Activated naive CD4-positive, alpha-beta T cell treated with anti-CD3 and anti-CD28 coated beads, Interleukin-2, amount 10 ng/mL, durations not matched to agents 7 days and 5 days (primary cell): ENCODE measurements around the gene MRNIP.
"Not testable (repeated sequence)": the region's sequence is repeated elsewhere in the genome, so short reads cannot be mapped to it uniquely, and the experiment has no call there.

Source experiments
- CTCF ChIA-PET: fragments of 350-600 bp; sonication (Branson Sonifier 250); formaldehyde crosslinking; loops from one replicate; lab custom pipeline; 2021; ENCODE audit warnings: antibody characterized with exemption; lab: Charles Lee
- DNase-seq: peaks from one replicate; pipeline ENCODE4 v3.0.0-alpha.2; 2020
- H3K27ac Mint-ChIP-seq: one replicate; pipeline ENCODE4 v1.8.0; 2021; ENCODE audit warnings: mild to moderate bottlenecking, moderate library complexity, mixed read lengths
- H3K27me3 Mint-ChIP-seq: one replicate; pipeline ENCODE4 v1.8.0; 2021; ENCODE audit warnings: mild to moderate bottlenecking, mixed read lengths
- H3K36me3 Mint-ChIP-seq: one replicate; pipeline ENCODE4 v1.8.0; 2021; ENCODE audit warnings: mixed read lengths
- H3K4me1 Mint-ChIP-seq: one replicate; pipeline ENCODE4 v1.8.0; 2021; ENCODE audit warnings: mixed read lengths
- H3K4me3 Mint-ChIP-seq: one replicate; pipeline ENCODE4 v1.8.0; 2021; ENCODE audit warnings: mild to moderate bottlenecking, moderate library complexity, mixed read lengths
- H3K9me3 Mint-ChIP-seq: one replicate; pipeline ENCODE4 v1.8.0; 2021; ENCODE audit warnings: mixed read lengths

The MRNIP gene

DNA sequence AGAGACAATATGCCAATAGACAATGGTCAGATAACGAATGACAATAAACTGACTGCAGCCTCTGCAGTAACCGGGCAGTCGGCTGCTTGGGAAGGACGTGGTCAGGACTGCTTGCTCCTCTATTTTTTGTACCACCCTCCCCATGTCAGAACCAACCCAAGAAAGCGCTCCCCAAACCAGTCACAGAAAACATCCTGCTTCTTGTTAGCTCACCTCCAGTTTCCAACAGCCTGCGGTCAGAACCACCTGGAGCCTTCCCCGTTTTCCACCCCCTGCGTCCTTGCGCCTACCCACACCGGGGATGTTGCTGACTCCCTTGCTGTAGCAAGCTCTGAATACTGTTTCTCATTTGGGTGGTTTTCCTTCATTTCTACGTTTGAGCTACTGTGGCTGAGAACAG lies 1.7 kb upstream of the MRNIP start:
- Mint-ChIP-seq H3K36me3 (peaks cover 15% of the 10 kb centered on the region), H3K27me3 (no peaks in the 10 kb centered on the region), H3K4me1 (peaks cover 11% of the 10 kb centered on the region), H3K4me3 (peak overlapping the region; percentile 89), H3K9me3 (no peaks in the 10 kb centered on the region), H3K27ac (no peak overlapping the region)
- CTCF ChIA-PET: no interaction called here
- peak; percentile 3 for DNase-seq

DNA sequence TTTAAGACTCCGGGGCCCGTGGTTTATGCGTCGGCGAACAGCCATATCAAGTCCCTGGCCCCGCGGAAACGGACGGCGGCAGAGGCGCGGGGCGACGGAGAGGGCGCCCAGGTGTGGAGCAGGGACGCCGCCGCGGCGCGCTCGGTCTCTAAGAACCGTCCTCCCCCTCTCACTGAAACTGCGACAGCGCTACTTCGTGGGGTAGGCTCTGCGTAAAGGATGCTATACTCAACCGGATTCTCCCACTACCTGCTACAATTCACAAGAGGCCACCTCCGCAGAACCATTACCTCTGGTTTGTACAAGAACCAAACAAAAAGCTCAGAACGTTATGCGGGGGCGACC lies 404 bp downstream of the MRNIP start:
- H3K4me1 Mint-ChIP-seq: peaks cover 11% of the 10 kb centered on the region
- no peaks in the 10 kb centered on the region for H3K27me3 Mint-ChIP-seq
- H3K4me3 Mint-ChIP-seq: peak overlapping the region; percentile 89
- H3K27ac Mint-ChIP-seq: peak overlapping the region; percentile 82
- no peaks in the 10 kb centered on the region for H3K9me3 Mint-ChIP-seq
- CTCF ChIA-PET: interaction anchor here (1.0 kb wide), 1 partner anchor 96 kb away, joined by 3 read pairs; no protein-coding TSS in a partner anchor
- DNase-seq: peak; percentile 65
- H3K36me3 Mint-ChIP-seq: peaks cover 7% of the 10 kb centered on the region

DNA sequence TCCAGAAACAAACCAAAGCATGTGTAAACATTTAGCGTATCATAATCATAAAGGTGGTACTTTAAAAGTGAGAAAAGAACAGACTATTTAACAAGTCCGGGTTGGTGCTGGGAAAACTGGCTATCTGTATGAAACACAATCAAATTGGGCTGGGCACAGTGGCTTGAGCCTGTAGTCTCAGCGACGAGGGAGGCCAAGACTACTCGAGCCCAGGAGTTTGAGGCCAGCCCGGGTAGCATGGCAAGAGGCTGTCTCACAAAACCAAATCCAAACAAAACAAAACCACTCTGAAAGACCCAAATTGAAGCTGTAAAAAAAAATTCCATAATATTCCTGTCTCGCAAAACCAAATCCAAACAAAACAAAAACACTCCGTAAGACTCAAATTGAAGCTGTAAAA lies 4.3 kb downstream of the MRNIP start:
- peaks cover 11% of the 10 kb centered on the region for H3K4me1 Mint-ChIP-seq
- no peaks in the 10 kb centered on the region for H3K27me3 Mint-ChIP-seq
- H3K4me3 Mint-ChIP-seq: no peak overlapping the region
- CTCF ChIA-PET: no interaction called here
- no peak for DNase-seq
- peaks cover 4% of the 10 kb centered on the region for H3K36me3 Mint-ChIP-seq
- no peaks in the 10 kb centered on the region for H3K9me3 Mint-ChIP-seq
- H3K27ac Mint-ChIP-seq: no peak overlapping the region

DNA sequence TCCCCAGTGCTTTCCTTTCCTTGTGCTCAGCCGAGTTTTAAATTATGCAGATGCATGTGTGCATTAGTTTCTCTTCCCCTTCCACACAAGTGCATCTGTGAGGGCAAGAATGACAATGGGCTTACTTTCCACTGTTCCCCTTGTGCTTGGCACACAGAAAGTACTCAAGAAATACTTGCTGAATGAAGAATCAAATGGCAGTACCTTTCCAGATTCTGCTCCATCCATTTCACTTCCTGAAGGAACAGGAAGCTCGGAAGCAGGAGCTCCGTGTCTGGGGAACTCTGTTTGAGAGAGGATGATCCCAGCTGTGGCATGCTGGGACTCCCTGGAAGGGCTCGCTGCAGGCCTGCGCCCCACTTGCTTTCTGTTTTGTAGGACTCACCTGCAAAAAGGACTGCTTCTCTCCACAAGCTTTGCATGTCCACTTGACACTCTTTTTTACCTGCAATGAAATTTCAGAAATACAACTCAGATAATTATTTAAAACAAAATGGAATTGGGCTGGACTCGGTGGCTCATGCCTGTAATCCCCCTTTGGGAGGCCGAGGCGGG lies 5.5 kb downstream of the MRNIP start:
- peaks cover 4% of the 10 kb centered on the region for H3K36me3 Mint-ChIP-seq
- peaks cover 7% of the 10 kb centered on the region for H3K4me1 Mint-ChIP-seq
- H3K27me3 Mint-ChIP-seq: no peaks in the 10 kb centered on the region
- H3K27ac Mint-ChIP-seq: no peak overlapping the region
- no peak overlapping the region for H3K4me3 Mint-ChIP-seq
- CTCF ChIA-PET: no interaction called here
- no peak for DNase-seq
- H3K9me3 Mint-ChIP-seq: no peaks in the 10 kb centered on the region

- CTCF ChIA-PET: no interaction called here
- no peak for DNase-seq
- no peak overlapping the region for H3K4me3 Mint-ChIP-seq
- H3K4me1 Mint-ChIP-seq: peaks cover 7% of the 10 kb centered on the region
- peaks cover 3% of the 10 kb centered on the region for H3K9me3 Mint-ChIP-seq
- H3K36me3 Mint-ChIP-seq: peaks cover 19% of the 10 kb centered on the region
- no peaks in the 10 kb centered on the region for H3K27me3 Mint-ChIP-seq
- H3K27ac Mint-ChIP-seq: no peak overlapping the region
Measured at GRCh38 chr5:179841621-179842020, 17.0 kb downstream of the MRNIP start.

DNA sequence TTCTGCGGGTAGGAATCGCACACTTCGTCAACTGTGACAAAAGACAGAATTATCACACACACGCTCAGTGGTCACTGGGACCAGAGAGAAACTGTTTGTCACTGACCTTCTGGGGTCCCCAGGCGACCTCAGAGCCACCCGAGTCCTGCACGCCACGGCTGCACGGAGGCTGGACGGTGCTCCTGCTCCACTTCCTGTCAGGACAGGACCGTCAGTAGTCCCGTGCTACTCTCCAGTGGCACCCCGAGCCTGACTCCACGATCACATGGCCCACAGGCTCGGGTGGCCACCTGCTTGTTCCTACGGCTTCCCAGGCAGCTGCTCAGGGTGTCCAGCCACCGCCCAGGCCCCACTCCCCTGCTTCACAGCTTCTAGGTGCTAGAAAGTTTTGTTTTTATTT lies 17.9 kb downstream of the MRNIP start:
- CTCF ChIA-PET: no interaction called here
- H3K27ac Mint-ChIP-seq: no peak overlapping the region
- peaks cover 3% of the 10 kb centered on the region for H3K9me3 Mint-ChIP-seq
- H3K4me1 Mint-ChIP-seq: peaks cover 15% of the 10 kb centered on the region
- peaks cover 26% of the 10 kb centered on the region for H3K36me3 Mint-ChIP-seq
- no peaks in the 10 kb centered on the region for H3K27me3 Mint-ChIP-seq
- no peak overlapping the region for H3K4me3 Mint-ChIP-seq
- no peak for DNase-seq

GRCh38 chr5:179840321-179840720 lies 18.3 kb downstream of the MRNIP start:
- H3K4me3 Mint-ChIP-seq: no peak overlapping the region
- no peak for DNase-seq
- peaks cover 3% of the 10 kb centered on the region for H3K9me3 Mint-ChIP-seq
- CTCF ChIA-PET: no interaction called here
- peaks cover 29% of the 10 kb centered on the region for H3K36me3 Mint-ChIP-seq
- H3K27ac Mint-ChIP-seq: no peak overlapping the region
- H3K4me1 Mint-ChIP-seq: peaks cover 16% of the 10 kb centered on the region
- H3K27me3 Mint-ChIP-seq: no peaks in the 10 kb centered on the region

DNA sequence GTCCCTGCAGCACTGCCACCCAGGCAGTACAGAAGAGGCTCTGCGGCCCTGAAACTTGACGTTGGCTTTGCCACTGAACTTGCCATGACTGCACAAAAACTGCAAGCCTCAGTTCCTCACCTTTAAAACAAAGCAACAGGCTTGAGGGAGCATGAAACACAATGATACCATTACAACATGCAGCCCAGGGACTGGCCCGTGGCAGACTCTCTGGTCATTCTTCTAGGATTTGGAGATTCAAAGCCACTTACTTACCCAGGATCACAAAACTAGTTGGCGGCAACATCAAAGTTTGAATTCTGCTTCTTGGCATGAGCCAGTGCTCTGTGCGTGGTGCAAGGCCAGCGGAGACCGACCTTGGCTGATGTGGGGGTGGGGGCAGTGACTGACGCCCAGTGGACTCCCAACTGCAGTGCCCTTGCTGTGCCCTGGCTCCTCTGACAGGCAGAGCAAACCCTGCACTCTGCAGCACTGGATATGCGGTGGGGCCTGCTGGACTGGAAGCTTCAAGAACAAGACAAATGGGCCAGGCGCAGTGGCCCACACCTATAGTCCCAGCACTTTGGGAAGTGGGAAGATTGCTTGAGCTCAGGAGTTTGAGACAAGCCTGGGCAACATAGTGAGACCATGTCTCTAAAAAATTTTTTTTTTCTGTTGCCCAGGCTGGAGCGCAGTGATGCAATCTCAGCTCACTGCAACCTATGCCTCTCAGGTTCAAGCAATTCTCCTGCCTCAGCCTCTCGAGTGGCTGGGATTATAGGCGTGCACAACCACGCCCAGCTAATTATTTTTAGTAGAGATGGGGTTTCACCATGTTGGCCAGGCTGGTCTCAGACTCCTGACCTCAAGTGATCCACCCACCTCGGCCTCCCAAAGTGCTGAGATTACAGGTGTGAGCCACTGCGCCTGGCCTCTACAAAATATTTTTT lies 19.0 kb downstream of the MRNIP start:
- DNase-seq: no peak
- H3K4me3 Mint-ChIP-seq: no peak overlapping the region
- H3K27me3 Mint-ChIP-seq: no peaks in the 10 kb centered on the region
- H3K4me1 Mint-ChIP-seq: peaks cover 16% of the 10 kb centered on the region
- H3K36me3 Mint-ChIP-seq: peaks cover 29% of the 10 kb centered on the region
- peak overlapping the region; percentile 42 for H3K27ac Mint-ChIP-seq
- CTCF ChIA-PET: no interaction called here
- H3K9me3 Mint-ChIP-seq: no peaks in the 10 kb centered on the region

DNA sequence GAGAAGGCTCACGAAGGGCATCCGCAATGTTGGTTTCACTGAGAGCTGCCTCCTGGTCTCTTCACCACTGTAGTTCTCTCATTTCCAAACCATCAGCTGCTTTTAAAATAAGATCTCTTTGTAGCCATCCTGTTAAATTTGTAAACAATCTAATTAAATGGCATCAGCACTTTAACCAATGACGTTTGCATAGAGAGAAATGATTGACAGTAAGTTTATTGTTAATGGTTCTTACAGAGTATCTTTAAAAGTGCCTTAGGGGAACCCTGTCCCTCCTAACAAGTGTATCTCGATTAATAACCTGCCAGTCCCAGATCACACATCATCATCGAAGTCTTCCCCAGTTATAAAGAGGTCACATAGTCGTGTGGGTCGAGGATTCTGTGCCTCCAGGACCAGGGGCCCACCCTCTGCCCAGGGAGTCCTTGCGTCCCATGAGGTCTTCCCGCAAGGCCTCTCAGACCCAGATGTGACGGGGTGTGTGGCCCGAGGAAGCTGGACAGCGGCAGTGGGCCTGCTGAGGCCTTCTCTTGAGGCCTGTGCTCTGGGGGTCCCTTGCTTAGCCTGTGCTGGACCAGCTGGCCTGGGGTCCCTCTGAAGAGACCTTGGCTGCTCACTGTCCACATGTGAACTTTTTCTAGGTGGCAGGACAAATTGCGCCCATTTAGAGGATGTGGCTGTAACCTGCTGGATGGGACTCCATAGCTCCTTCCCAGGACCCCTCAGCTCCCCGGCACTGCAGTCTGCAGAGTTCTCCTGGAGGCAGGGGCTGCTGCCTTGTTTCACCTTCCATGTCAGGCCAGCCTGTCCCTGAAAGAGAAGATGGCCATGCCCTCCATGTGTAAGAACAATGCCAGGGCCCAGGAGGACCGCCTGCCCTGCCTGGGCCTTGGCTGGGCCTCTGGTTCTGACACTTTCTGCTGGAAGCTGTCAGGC lies 21.3 kb downstream of the MRNIP start:
- Mint-ChIP-seq H3K9me3 (no peaks in the 10 kb centered on the region), H3K4me1 (peaks cover 16% of the 10 kb centered on the region), H3K36me3 (peaks cover 45% of the 10 kb centered on the region), H3K4me3 (peak overlapping the region; percentile 4), H3K27ac (peak overlapping the region; percentile 89), H3K27me3 (no peaks in the 10 kb centered on the region)
- DNase-seq: no peak
- CTCF ChIA-PET: interaction anchor here (0.5 to 1.4 kb wide), 4 partner anchors 34 to 105 kb away, joined by 3 to 12 read pairs (median 3); partner anchors contain the start of gene MAML1

- H3K36me3 Mint-ChIP-seq: peaks cover 49% of the 10 kb centered on the region
- no peaks in the 10 kb centered on the region for H3K27me3 Mint-ChIP-seq
- peak overlapping the region; percentile 9 for H3K4me3 Mint-ChIP-seq
- CTCF ChIA-PET: interaction anchor here (0.5 to 1.4 kb wide), 5 partner anchors 33 to 363 kb away, joined by 3 to 12 read pairs (median 3); partner anchors contain the start of gene MAML1
- H3K27ac Mint-ChIP-seq: peak overlapping the region; percentile 89
- H3K4me1 Mint-ChIP-seq: peaks cover 16% of the 10 kb centered on the region
- H3K9me3 Mint-ChIP-seq: no peaks in the 10 kb centered on the region
- DNase-seq: peak; percentile 79
Measured at GRCh38 chr5:179836225-179837019, 22.2 kb downstream of the MRNIP start.

DNA sequence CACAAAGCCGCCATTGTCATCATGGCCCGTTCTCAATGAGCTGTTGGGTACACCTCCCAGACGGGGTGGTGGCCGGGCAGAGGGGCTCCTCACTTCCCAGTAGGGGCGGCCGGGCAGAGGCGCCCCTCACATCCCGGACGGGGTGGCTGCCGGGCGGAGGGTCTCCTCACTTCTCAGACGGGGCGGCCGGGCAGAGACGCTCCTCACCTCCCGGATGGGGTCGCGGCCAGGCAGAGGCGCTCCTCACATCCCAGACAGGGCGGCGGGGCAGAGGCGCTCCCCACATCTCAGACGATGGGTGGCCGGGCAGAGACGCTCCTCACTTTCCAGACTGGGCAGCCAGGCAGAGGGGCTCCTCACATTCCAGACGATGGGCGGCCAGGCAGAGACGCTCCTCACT lies 23.7 kb downstream of the MRNIP start:
- H3K36me3 Mint-ChIP-seq: peaks cover 60% of the 10 kb centered on the region
- peaks cover 16% of the 10 kb centered on the region for H3K4me1 Mint-ChIP-seq
- CTCF ChIA-PET, H3K9me3 Mint-ChIP-seq, H3K4me3 Mint-ChIP-seq, H3K27me3 Mint-ChIP-seq, H3K27ac Mint-ChIP-seq, DNase-seq: not testable (repeated sequence)

DNA sequence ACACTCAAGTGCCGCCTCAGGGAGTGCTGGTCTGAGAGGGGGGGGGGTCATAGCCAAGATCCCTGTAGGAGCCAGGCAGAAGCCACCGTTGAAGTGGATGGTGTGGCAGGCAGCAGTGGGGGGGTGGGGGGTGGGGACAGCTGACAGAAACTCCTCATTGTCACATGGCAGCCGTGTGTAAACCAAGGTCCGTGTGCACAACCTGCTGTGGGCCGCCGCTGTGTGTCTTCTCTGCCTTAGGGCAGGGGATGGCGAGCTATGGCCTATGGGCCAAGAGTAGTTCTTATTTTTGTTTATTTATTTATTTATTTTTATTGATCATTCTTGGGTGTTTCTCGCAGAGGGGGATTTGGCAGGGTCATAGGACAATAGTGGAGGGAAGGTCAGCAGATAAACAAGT lies 24.5 kb downstream of the MRNIP start:
- no peak for DNase-seq
- peaks cover 16% of the 10 kb centered on the region for H3K4me1 Mint-ChIP-seq
- CTCF ChIA-PET: no interaction called here
- no peak overlapping the region for H3K4me3 Mint-ChIP-seq
- peaks cover 65% of the 10 kb centered on the region for H3K36me3 Mint-ChIP-seq
- H3K27ac Mint-ChIP-seq: no peak overlapping the region
- H3K27me3 Mint-ChIP-seq: no peaks in the 10 kb centered on the region
- H3K9me3 Mint-ChIP-seq: no peaks in the 10 kb centered on the region

- CTCF ChIA-PET: no interaction called here
- H3K4me3 Mint-ChIP-seq: no peak overlapping the region
Measured at GRCh38 chr5:179833709-179834070, 24.9 kb downstream of the MRNIP start.

More at GRCh38 chr5:179833709-179834070, 24.9 kb downstream of the MRNIP start:
- no peak for DNase-seq
- Mint-ChIP-seq H3K27me3 (no peaks in the 10 kb centered on the region), H3K4me1 (peaks cover 16% of the 10 kb centered on the region), H3K36me3 (peaks cover 69% of the 10 kb centered on the region), H3K27ac (no peak overlapping the region), H3K9me3 (no peaks in the 10 kb centered on the region)
